MV-4-11 (cell line): Measurements from ENCODE around the gene RHBDF2.

ENCODE experiments used
- DNase-seq: peaks from one replicate; lab custom pipeline; 2025; lab: John Stamatoyannopoulos, UW

RHBDF2 gene

DNA sequence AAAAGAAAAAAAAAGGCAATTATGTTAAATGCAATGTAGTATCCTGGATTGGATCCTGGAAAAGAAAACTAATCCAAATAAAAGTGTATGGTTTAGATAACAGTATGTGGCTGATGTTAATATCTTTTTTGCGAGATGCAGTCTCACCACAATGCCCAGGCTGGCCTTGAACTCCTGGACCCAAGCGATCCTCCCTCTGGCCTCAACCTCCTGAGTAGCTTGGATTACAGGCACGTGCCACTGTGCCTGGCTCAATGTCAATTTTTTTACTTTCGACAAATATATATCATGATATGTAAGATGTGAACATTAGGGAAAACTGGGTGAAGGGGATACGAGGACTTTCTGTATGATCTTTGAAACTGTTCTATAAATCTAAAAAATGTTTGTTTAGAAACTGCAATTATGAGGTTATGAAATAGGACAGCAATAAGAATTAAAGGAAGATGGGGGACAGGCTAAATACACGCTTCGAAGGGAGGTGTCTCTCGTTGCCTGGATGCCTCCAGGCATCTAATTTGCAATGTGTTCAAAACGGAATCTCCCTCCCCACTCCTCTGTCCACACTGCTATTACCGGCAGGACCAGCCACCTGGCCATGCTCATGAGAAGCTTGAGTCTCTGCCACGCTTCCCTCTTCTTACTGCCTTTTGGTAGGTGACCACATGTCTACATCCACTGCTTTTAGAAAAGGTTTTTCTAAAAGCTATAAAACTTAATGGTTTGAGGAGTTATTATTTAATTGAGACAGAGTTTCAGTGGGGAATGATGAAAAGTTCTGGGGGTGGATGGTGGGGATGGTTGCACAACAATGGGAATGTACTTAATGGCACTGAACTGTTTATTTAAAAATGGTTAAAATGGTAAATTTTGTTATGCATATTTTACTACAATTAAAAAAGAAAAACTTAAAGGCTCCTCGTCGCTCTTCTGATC lies 63.5 kb downstream of the RHBDF2 start:
- no peak for DNase-seq

GRCh38 chr17:76435751-76436150 lies 65.5 kb downstream of the RHBDF2 start:
- DNase-seq: no peak

DNA sequence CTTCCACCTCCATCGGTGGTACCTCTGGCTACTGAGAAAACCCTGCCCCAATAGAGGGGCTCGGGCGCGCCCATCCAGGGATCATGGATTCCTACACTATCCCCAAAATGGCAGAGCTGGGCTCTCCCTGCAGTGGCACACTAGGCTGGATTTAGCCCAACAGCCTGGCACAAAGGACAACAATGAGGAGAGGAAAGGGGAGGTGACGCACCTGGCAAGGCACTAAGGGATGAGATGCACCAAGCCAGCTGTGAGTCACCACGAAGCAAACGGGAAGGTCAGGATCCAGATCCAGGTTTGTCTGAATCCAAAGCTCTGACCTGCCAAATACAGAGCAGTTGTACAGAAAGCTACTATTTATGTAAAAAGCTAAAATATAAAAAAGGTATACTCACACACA lies 66.4 kb downstream of the RHBDF2 start:
- DNase-seq: no peak

GRCh38 chr17:76433693-76434092 lies 67.5 kb downstream of the RHBDF2 start:
- DNase-seq: no peak

GRCh38 chr17:76432712-76433336 lies 68.4 kb downstream of the RHBDF2 start:
- DNase-seq: peak; percentile 9

- DNase-seq: no peak
Observed at GRCh38 chr17:76432004-76432403, 69.2 kb downstream of the RHBDF2 start.

- DNase-seq: no peak
Observed at GRCh38 chr17:76431509-76431908, 69.7 kb downstream of the RHBDF2 start.

DNA sequence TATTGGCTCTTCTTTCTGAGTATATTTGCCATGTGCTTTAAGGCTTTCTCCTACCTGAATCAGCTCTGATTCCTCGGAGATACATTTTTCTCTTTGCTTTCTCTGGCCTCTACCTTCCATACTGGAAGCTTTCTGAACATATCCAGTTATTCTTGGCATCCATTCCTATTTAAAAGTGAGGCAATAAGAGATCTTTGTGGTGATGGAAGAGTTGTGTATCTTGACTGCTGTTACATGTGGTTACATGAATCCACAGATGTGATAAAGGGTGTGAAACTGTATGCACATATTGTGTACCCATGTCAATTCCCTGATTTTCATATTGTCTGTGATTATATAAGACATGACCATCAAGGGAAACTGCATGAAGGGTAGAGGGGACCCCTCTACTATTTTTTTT lies 72.7 kb downstream of the RHBDF2 start:
- no peak for DNase-seq

DNA sequence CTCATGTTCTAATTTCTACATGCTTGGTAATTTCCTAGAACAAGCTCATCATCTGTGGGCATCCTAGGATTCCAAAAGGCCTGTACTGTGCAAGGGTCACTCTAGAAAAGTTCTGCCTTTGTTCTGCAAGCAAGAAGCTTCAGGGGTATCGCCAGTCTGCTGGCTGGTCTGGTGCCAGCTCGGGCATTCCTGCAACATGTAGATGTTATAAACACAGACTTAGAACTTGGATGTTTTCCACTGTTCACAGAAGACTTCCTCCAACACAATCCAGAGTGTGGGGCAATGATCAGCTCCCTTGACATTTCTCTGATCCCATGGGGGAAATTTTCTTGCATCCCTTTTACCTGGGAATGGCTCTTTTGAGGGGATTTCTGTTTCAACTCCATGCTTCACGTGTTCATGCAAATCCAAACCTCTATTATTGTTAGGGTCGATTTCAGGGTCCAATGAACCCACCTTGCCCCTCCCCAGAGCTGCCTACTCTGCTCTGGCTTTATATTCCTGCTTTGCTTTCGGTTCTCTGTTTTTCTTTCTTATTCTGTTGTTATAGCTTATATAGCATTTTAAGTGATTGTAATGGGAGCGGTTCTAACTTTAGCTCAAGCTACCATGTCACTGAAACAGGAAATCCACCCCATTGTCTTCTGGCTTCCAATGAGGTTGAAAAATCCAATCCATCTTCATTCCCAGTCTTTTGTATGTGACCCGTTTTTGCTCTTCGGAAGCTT lies 73.6 kb downstream of the RHBDF2 start:
- peak; percentile 47 for DNase-seq

DNA sequence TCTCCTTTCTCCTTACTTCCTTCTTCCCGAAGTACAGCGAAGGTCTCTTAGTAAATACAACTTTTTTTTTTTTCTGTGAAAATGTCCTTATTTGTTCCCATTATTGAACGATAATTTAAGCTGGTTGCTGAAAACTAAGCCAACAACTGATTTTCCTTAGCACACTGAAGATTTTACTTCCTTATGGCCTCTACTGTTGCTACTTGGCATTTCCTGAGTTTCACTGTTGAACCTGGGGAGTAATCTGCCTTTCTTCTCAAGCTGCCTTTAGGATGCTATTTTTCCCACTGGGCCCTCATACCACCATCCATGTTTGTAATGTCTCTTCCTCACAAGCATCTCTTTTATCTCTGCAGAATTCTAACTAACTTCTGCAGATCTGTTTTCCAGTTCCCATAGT lies 74.4 kb downstream of the RHBDF2 start:
- no peak for DNase-seq

- DNase-seq: no peak
Observed at GRCh38 chr17:76422860-76423259, 78.4 kb downstream of the RHBDF2 start.

DNA sequence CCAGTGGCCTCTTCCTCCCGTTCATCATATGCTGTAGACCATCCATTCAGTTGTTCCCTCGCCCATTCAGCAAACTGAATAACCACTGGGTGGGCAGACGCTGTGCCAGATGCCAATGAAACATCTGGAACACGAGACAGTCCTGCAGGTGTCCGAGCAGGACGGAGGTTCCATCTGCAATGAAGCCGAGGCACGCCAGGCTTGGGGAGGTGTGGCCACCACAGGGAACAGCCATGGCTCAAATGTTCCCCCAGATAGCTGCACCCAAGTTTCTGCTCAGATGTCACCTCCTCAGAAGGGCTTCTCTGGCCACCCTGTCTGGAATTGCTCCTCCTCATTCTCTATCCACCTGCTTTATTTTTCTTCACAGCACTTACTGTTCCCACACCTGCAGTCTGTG lies 78.8 kb downstream of the RHBDF2 start:
- DNase-seq: no peak

DNA sequence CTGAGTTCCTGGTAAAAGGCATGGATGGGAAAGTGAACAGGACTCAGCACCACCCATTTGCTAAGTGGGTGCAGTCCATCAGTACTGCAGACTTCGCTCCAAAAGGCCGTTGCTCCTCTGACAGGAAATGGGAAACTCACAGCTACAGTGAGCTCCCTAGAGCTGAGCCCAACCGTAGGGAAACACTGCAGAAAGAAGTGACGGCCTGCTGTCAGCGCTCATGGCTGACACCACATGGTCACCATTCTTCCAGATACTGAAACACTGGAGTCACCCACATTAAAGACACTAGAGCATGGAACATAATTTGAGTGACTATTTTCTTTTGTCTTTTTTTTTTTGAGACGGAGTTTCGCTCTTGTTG lies 80.2 kb downstream of the RHBDF2 start:
- DNase-seq: no peak
